Activated naive CD8-positive, alpha-beta T cell treated with anti-CD3 and anti-CD28 coated beads for 36 hours (primary cell): Measurements from ENCODE around the gene AMPH. TPM values are rescaled to one million over a fixed set of nuclear protein-coding genes. Genes with fewer than 3 reads are reported as not detected.
"Not testable (repeated sequence)": the region's sequence is repeated elsewhere in the genome, so short reads cannot be mapped to it uniquely, and the experiment has no call there.

Source experiments
- DNase-seq: peaks from one replicate; pipeline ENCODE4 v3.0.0; 2021
- H3K27ac Mint-ChIP-seq: one replicate; pipeline ENCODE4 v1.8.0; 2022; ENCODE audit warnings: mild to moderate bottlenecking, moderate library complexity, mixed read lengths
- H3K27me3 Mint-ChIP-seq: one replicate; pipeline ENCODE4 v1.8.0; 2022; ENCODE audit warnings: mild to moderate bottlenecking, mixed read lengths
- H3K36me3 Mint-ChIP-seq: one replicate; pipeline ENCODE4 v1.8.0; 2021; ENCODE audit warnings: mild to moderate bottlenecking, mixed read lengths
- H3K4me1 Mint-ChIP-seq: one replicate; pipeline ENCODE4 v1.8.0; 2021; ENCODE audit warnings: mixed read lengths
- H3K4me3 Mint-ChIP-seq: one replicate; pipeline ENCODE4 v1.8.0; 2022; ENCODE audit warnings: mild to moderate bottlenecking, moderate library complexity, mixed read lengths
- H3K9me3 Mint-ChIP-seq: one replicate; pipeline ENCODE4 v1.8.0; 2022; ENCODE audit warnings: mixed read lengths
- total RNA-seq, 2 experiments: library from RNA; stranded (reverse); gene quantifications; one replicate each; pipeline ENCODE4 v1.2.3, GENCODE V29; 2021

AMPH gene
- total RNA-seq, 2 experiments from 2014 or later, result not detected

DNA sequence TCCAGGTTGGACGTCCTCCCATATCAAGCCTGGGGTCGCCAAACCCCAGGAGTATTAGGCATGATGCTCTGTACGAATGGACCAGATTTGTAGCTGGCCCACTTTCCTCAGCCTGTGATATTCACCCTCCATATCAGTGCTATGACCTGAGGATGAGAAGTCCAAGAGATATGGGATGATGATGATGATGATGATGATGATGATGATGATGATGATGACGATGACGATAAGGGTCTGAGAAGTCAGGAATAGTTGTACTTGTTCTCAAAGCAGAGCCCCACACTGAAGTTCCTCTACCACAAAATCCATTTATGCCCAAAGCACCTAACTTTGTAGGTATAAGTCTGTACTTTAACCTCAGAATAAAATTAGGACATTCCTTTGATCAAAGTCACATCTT is 50.7 kb downstream of the AMPH start:
- Mint-ChIP-seq H3K27ac (no peak overlapping the region), H3K4me1 (no peaks in the 10 kb centered on the region), H3K36me3 (no peaks in the 10 kb centered on the region)

DNA sequence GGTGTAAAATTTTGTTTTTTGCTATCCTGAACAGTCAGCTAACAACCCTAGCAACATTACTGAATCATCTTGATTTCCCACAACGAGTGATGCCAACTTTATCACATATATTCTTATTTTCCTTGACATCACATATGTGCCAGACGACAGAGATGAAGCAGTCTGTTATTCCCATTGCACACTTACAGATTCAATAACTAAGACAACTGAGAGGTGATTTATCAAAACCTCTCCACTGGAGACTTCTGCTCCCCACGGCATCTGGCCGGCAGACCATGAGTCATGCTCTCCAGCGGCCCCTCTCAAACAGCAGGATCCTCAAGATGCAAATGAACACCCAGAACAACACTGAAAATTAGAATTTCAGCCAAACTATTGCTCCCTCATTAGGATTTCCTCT is 57.1 kb downstream of the AMPH start:
- no peak overlapping the region for H3K27ac Mint-ChIP-seq
- H3K9me3 Mint-ChIP-seq, result no peaks in the 10 kb centered on the region
- DNase-seq, result no peak
- H3K4me3 Mint-ChIP-seq, result no peak overlapping the region
- no peaks in the 10 kb centered on the region for H3K36me3 Mint-ChIP-seq
- no peaks in the 10 kb centered on the region for H3K4me1 Mint-ChIP-seq
- H3K27me3 Mint-ChIP-seq, result no peaks in the 10 kb centered on the region

More for the DNA sequence above, 50.7 kb downstream of the AMPH start:
- no peak for DNase-seq
- H3K9me3 Mint-ChIP-seq, result no peaks in the 10 kb centered on the region
- peaks cover 8% of the 10 kb centered on the region for H3K27me3 Mint-ChIP-seq
- H3K4me3 Mint-ChIP-seq, result no peak overlapping the region

DNA sequence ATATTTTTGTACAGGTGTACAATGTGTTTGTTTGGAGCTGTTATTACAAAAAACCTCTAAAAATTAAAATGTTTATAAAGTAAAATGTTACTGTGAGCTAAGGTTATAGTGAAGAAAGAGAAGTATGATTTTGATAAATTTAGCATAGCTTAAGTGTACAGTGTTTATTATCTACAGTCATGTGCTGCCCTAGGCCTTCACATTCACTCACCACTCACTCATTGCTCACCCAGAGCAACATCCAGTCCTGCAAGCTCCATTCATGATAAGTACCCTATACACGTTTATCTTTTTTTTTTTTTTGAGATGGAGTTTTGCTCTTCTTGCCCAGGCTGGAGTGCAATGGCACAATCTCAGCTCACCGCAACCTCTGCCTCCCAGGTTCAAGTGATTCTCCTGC is 59.6 kb downstream of the AMPH start:
- H3K4me1 Mint-ChIP-seq, H3K27me3 Mint-ChIP-seq, H3K36me3 Mint-ChIP-seq: not testable (repeated sequence)

DNA sequence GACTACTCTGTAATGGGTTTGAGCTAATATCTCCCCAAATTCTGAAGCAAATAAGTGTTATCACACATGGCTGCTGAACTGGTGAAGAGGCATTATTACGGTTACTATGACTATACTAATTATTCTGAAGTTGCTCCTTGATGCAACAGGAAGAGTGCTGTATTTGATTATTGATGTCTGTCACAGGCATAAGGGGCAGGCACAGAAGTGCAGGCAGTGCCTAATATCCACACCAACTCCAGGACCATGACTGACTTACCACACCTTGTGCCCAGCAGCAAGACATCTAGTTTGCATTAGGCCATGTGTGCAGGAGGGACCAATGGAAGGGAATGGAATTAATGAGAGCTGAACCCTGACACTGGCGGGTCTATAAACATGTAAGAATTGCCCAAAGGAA is 62.7 kb downstream of the AMPH start:
- Mint-ChIP-seq H3K4me3 (no peak overlapping the region), H3K9me3 (no peaks in the 10 kb centered on the region), H3K36me3 (no peaks in the 10 kb centered on the region), H3K27me3 (peaks cover 7% of the 10 kb centered on the region), H3K27ac (no peak overlapping the region), H3K4me1 (no peaks in the 10 kb centered on the region)
- no peak for DNase-seq

More for the DNA sequence above, 59.6 kb downstream of the AMPH start:
- not testable (repeated sequence) for H3K9me3 Mint-ChIP-seq, H3K4me3 Mint-ChIP-seq, H3K27ac Mint-ChIP-seq, DNase-seq

DNA sequence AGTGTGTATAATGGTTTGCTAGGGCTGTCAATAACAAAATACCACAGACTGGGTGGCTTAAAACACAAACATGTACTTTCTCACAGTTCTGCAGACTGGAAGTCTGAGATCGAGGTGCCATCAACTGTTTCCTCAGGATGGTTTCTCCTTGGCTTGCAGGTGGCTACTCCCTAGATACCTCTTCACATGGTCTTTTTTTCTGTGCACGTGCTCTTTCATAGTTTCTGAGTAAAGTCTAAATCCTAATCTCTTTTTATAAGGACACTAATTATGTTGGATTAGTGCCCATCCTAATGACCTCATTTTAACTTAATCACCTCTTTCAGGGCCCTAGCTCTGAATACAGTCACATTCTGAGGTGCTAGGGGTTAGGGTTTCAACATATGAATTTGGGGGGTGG is 65.9 kb downstream of the AMPH start:
- Mint-ChIP-seq H3K4me1 (no peaks in the 10 kb centered on the region), H3K27ac (no peak overlapping the region), H3K27me3 (peaks cover 11% of the 10 kb centered on the region), H3K4me3 (no peak overlapping the region), H3K9me3 (no peaks in the 10 kb centered on the region), H3K36me3 (no peaks in the 10 kb centered on the region)
- no peak for DNase-seq

DNA sequence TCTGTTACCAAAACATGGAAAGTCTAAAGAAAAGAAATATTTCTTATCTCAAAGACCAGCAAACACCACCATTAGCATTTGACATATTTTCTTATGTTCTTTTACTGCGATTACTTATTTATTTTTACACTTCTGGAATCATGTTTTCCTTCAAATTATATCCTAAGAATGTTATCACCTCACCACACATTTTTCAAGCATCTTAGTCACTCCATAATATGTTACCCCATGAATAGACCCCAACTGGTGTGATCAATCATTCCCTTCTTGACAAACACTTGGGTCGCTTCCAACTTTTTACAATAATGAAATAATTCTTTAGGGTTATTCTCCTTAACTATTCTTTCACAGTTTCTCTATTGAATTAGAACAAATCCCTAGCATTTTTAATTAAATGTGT is 67.4 kb downstream of the AMPH start:
- no peak overlapping the region for H3K27ac Mint-ChIP-seq
- peaks cover 11% of the 10 kb centered on the region for H3K27me3 Mint-ChIP-seq
- no peaks in the 10 kb centered on the region for H3K4me1 Mint-ChIP-seq
- no peak overlapping the region for H3K4me3 Mint-ChIP-seq
- no peaks in the 10 kb centered on the region for H3K36me3 Mint-ChIP-seq
- no peaks in the 10 kb centered on the region for H3K9me3 Mint-ChIP-seq
- DNase-seq, result no peak

DNA sequence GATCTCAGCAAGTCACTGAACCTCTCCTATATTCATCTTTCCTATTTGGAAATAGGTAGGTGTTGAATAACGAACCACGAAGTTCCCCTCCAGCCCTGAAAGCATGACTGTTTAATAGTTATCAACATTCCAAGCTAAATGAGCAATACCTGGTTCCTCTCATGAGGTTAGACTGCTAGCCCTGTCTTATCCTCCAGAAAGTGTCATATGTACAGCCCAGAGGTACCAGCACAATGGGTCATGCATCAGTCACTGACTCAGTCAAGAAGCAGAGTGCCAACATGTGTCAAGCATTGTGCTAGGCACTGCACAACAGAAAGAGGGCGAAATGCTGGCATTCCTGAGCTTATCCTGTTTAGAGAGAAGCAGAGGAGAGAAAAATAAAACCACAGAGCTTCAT is 70.0 kb downstream of the AMPH start:
- no peaks in the 10 kb centered on the region for H3K9me3 Mint-ChIP-seq
- H3K27me3 Mint-ChIP-seq, result peaks cover 14% of the 10 kb centered on the region
- no peak for DNase-seq
- H3K36me3 Mint-ChIP-seq, result no peaks in the 10 kb centered on the region
- H3K4me1 Mint-ChIP-seq, result no peaks in the 10 kb centered on the region
- H3K4me3 Mint-ChIP-seq, result no peak overlapping the region
- no peak overlapping the region for H3K27ac Mint-ChIP-seq

DNA sequence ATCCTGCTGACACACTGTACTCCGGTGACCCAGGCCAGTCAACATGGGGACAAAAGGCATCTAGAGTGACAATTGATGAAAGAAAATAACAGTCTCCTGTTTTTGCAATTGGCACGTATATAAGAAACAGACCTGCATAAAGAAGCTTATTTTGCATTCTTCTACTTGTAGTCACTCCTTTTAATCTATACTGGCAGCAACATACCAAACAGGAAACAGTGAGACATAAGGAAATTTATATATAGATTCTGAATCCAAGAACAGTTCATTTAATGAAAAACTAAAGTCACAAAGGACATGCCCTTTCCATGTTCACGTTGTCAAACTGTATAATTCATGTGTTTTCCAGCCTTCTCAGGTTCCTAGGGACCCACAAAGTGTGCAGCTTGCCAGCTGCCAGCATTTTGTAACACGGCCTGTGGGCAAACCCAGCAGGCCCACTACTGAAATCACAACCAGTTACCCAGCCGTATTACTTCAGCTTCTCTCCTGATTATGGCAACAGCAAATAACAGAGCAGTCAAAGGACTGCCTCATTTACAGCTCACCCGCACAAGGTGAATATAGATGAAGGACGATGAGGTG is 72.3 kb downstream of the AMPH start:
- H3K27me3 Mint-ChIP-seq, result peaks cover 7% of the 10 kb centered on the region
- no peak for DNase-seq
- H3K27ac Mint-ChIP-seq, result no peak overlapping the region

DNA sequence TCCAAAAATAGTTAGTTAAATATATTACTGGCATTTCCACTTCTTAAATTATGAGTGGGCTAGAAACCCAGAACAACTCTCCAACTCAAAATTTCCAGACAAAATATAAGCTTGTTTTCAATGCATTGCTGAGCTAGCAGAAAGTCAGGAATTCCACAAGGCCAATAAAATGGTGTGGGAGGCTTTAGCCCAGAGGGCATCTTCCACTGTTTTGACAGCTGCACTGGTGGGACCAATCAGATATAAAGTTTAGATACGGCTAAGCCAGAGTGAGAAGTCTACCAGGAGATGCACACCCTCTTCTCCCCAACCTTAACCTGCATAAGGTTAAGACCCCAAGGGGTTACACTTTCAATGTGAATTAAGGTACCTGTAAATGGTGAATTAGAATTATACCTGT is 76.6 kb downstream of the AMPH start:
- Mint-ChIP-seq H3K4me3 (no peak overlapping the region), H3K27ac (no peak overlapping the region), H3K4me1 (no peaks in the 10 kb centered on the region), H3K27me3 (peaks cover 14% of the 10 kb centered on the region), H3K9me3 (no peaks in the 10 kb centered on the region), H3K36me3 (no peaks in the 10 kb centered on the region)
- no peak for DNase-seq

More for the DNA sequence above, 72.3 kb downstream of the AMPH start:
- Mint-ChIP-seq H3K4me3 (no peak overlapping the region), H3K4me1 (no peaks in the 10 kb centered on the region), H3K36me3 (no peaks in the 10 kb centered on the region), H3K9me3 (no peaks in the 10 kb centered on the region)

DNA sequence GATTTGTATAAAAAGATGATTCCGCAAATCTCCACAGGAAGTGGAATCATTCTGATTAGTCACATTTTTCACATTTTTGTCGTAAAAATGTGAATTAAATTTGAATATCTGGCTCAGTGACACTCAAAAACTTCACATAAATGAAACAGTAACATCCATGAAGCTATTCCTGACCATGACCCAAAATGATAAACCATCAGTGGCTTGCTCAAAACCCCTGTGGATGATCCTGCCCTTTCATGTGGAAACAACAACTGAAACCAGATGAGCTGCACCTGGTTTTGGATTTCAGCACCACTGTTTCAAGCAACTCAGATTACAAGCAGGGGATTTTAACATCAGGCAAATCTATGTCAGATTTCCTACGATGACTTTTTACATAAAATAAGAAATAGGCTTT is 80.3 kb downstream of the AMPH start:
- no peaks in the 10 kb centered on the region for H3K36me3 Mint-ChIP-seq
- no peaks in the 10 kb centered on the region for H3K4me1 Mint-ChIP-seq
- no peak overlapping the region for H3K27ac Mint-ChIP-seq
- DNase-seq, result no peak
- no peaks in the 10 kb centered on the region for H3K9me3 Mint-ChIP-seq
- H3K27me3 Mint-ChIP-seq, result peaks cover 21% of the 10 kb centered on the region
- H3K4me3 Mint-ChIP-seq, result no peak overlapping the region

DNA sequence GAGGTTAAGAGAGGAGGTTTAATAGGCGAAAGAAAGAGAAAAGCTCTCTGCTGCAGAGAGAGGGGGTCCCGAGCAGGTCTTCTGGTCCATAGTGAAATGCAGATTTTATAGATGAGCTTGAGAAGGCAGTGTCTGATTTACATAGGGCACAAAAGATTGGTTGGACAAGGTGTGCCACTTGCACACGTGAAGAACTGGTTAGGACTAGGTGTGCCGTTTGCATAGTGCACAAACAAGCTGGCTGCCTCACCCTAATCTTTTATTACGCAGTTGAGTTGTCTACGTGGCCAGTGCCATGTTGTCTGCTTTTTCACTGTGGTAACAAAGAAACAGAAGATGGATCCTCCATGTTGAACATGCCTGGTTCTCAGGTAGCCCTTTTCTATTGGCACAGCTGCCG is 82.6 kb downstream of the AMPH start:
- no peak for DNase-seq
- H3K27ac Mint-ChIP-seq, result no peak overlapping the region
- no peaks in the 10 kb centered on the region for H3K36me3 Mint-ChIP-seq
- H3K9me3 Mint-ChIP-seq, result no peaks in the 10 kb centered on the region
- H3K27me3 Mint-ChIP-seq, result peaks cover 21% of the 10 kb centered on the region
- no peak overlapping the region for H3K4me3 Mint-ChIP-seq
- H3K4me1 Mint-ChIP-seq, result no peaks in the 10 kb centered on the region

DNA sequence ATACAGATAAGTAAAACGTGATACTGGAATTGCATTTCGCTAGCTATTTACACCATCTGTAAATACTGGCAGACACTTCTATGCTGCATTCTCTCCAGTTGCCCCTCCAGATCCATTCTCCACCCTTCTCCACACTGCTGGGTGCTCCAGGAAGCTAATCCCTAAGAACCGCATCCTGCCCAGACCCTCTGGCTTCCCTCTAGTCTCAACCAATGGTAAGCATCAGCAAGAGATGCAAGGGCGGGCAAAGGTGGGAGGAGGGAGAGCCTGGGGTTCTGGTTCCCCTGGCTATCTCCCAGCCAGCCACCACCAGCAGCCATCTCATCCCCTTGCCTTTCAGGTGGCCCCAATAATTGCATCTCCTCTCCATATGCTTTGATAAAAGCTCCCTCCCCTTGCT is 84.4 kb downstream of the AMPH start:
- Mint-ChIP-seq H3K4me3 (no peak overlapping the region), H3K27ac (no peak overlapping the region), H3K4me1 (no peaks in the 10 kb centered on the region), H3K36me3 (no peaks in the 10 kb centered on the region), H3K9me3 (no peaks in the 10 kb centered on the region), H3K27me3 (peaks cover 27% of the 10 kb centered on the region)
- no peak for DNase-seq

DNA sequence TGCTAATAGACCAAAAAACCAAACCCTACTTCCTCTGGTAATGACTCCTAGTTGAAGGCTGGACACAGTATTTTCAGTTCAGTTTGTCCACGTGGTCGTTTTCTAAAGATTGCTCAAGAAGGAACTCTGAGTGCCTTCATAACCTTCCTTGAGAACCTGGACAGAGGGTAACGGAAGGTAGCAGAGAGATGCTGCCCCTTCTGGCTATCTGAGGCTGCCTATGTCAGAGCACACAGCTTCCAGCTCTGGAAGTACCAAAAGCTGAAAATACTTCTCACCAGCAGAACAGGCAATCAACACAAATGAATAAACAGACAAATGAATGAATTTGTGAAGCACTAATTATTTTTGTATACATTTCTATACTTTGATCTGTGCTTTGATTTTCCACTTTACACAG is 85.2 kb downstream of the AMPH start:
- H3K36me3 Mint-ChIP-seq, result no peaks in the 10 kb centered on the region
- H3K4me3 Mint-ChIP-seq, result no peak overlapping the region
- DNase-seq, result no peak
- no peaks in the 10 kb centered on the region for H3K4me1 Mint-ChIP-seq
- H3K27ac Mint-ChIP-seq, result no peak overlapping the region
- no peaks in the 10 kb centered on the region for H3K9me3 Mint-ChIP-seq
- peaks cover 22% of the 10 kb centered on the region for H3K27me3 Mint-ChIP-seq

DNA sequence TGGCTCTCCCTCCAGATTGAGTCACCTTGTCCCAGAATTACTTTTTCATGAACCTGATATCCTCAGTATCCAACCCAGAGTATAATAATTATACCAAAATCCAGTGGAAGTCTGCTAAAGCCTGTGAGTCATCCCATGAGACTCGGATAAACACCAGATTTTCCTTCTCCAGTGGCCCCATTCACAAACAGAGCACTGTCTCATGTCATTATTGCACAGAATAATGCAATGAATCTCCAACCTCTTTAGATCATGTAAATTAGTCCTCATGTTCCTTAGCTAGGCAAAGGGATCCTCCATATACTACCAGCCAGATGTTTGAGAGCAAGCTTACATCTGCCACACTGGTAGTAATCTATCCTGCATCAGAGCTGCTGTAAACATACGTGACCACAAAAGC is 89.0 kb downstream of the AMPH start:
- Mint-ChIP-seq H3K27me3 (peaks cover 13% of the 10 kb centered on the region), H3K36me3 (no peaks in the 10 kb centered on the region), H3K4me3 (no peak overlapping the region), H3K9me3 (no peaks in the 10 kb centered on the region), H3K4me1 (peaks cover 6% of the 10 kb centered on the region), H3K27ac (no peak overlapping the region)
- DNase-seq, result no peak

DNA sequence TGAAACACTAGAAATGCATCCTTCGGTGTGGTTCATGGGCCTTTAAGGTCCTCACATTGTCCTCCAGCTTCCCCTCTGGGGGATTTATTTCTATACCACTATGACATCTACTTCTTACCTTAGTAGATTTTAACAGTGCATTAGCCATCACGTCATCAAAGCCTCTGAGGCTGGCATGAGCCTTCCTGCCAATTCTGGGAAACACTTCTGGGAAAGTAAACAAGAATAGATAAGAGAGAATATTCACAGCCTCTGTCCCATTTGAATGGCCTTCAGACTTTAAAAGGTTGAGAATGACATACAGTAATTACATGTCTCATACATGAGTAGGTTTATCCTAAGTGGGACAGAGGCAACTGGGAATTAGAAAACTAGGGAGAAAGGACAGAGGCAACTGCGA is 89.7 kb downstream of the AMPH start:
- Mint-ChIP-seq H3K27me3 (peaks cover 10% of the 10 kb centered on the region), H3K27ac (no peak overlapping the region), H3K4me1 (peaks cover 6% of the 10 kb centered on the region), H3K9me3 (no peaks in the 10 kb centered on the region), H3K36me3 (no peaks in the 10 kb centered on the region), H3K4me3 (no peak overlapping the region)
- no peak for DNase-seq

DNA sequence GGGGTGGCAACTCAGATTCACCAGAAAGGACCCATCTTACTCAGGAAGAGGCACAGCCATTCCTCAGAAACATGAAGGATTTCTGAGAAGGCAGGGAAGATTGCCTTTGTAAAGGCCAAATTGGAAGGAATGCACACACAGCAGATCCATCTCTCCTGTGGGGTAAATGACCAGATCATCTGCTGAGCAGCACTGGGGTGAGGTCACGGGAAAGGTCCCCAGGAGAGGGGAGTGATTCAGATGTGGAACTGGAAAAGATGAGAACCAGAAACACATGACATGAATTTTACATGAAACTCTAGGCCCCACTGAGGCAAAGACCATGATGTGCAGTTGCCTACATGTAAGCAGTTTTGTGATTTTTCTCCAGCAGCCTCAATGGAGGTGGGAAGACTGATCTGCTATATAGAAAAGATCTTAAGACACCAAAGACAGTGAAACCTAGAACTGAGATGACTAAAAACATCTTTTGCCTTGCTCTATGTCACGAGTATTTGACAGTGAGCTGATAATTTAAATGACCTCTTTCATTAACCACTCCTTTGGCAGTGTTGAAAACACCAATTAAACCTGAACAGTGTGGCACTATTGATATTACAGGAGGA is 91.6 kb downstream of the AMPH start:
- Mint-ChIP-seq H3K36me3 (no peaks in the 10 kb centered on the region), H3K9me3 (no peaks in the 10 kb centered on the region), H3K4me3 (no peak overlapping the region), H3K4me1 (peaks cover 6% of the 10 kb centered on the region), H3K27me3 (peaks cover 10% of the 10 kb centered on the region), H3K27ac (no peak overlapping the region)
- DNase-seq, result no peak
